ENCODE measurements around the gene SPATA32.

Gene SPATA32

DNA sequence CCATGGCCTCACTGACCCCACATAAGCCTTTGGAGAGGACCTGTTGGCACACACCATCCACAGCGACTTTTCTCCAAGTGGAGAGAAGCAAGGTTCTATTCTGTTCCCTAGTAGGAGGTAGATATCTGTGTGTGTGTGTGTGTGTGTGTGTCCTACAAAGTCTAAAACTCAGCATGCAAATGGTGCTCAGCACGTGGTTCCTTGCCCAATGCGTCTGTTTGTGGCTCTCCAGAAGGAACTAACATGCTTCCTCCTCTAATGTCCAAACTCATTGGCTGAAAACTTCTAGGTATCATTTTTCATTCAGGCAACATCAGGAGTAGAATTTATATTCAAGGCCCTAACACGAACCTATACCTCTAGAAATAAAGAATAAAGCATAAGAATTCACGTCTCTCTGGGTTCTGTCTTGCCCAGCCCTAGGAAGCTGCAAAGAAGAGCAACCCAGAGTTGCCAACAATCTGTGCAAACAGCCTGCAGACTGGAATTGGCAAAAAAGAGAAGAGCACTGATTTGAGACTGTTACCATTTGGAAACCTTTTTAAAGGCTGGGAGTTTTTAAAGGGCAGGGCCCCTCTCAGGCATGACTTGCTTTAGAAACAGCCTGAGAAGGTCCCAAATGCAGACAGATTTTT, 29.4 kb upstream of the SPATA32 start:
- H2AFZ ChIP-seq (ENCODE audit: low read depth), result no peak overlapping the region
- H3K27ac ChIP-seq, result no peak overlapping the region; the same call in 1 of the 2 replicates
- no peak overlapping the region for H3K4me2 ChIP-seq
- H4K20me1 ChIP-seq (ENCODE audit: insufficient read depth), result no peaks in the 10 kb centered on the region
- no peak overlapping the region for H3K4me3 ChIP-seq (IDR thresholded peaks at IDR 0.05; ENCODE audit: insufficient read depth, low read depth, low read length)
- TF ChIP-seq, protein P1, sequence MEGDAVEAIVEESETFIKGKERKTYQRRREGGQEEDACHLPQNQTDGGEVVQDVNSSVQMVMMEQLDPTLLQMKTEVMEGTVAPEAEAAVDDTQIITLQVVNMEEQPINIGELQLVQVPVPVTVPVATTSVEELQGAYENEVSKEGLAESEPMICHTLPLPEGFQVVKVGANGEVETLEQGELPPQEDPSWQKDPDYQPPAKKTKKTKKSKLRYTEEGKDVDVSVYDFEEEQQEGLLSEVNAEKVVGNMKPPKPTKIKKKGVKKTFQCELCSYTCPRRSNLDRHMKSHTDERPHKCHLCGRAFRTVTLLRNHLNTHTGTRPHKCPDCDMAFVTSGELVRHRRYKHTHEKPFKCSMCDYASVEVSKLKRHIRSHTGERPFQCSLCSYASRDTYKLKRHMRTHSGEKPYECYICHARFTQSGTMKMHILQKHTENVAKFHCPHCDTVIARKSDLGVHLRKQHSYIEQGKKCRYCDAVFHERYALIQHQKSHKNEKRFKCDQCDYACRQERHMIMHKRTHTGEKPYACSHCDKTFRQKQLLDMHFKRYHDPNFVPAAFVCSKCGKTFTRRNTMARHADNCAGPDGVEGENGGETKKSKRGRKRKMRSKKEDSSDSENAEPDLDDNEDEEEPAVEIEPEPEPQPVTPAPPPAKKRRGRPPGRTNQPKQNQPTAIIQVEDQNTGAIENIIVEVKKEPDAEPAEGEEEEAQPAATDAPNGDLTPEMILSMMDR (conservative IDR thresholded peaks at IDR 0.05; ENCODE audit: low read depth, low read length), result no peak
- peaks cover 37% of the 10 kb centered on the region for H3K79me2 ChIP-seq (ENCODE audit: insufficient read depth, low read depth)
- no peak overlapping the region for H3K9ac ChIP-seq
- peaks cover 4% of the 10 kb centered on the region; the same call in 1 of the 2 replicates for H3K36me3 ChIP-seq (ENCODE audit: insufficient read depth)
- H3K27me3 ChIP-seq (ENCODE audit: insufficient read depth, low read depth), result no peaks in the 10 kb centered on the region
- peaks cover 25% of the 10 kb centered on the region for H3K4me1 ChIP-seq (ENCODE audit: low read depth, poor library complexity, severe bottlenecking)

DNA sequence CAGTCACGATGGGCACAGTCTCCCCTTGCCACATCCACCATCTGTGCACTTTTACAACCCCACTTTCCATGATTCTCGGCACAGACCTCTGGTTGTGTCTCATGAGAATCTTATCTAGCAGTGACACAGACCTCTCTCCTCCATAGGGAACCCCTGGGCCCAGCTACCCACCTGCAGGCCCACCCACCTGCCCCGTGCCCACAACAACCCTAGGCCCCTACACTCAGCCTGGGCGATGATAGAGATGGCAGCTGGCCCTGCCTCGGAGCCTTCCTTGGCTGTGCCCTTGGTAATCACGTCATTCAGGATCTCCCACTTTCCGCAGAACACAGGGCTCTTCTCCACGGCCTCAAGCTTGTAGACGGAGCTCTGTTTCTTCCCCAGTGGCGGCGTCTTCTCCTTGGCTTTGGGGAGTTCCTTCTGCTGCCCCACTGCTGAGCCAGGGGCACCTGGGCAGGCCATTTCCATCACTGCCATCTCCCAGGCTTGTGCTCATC, 28.4 kb upstream of the SPATA32 start:
- H3K4me1 ChIP-seq (ENCODE audit: low read depth, poor library complexity, severe bottlenecking), result peaks cover 23% of the 10 kb centered on the region
- H3K27ac ChIP-seq, result no peak overlapping the region

DNA sequence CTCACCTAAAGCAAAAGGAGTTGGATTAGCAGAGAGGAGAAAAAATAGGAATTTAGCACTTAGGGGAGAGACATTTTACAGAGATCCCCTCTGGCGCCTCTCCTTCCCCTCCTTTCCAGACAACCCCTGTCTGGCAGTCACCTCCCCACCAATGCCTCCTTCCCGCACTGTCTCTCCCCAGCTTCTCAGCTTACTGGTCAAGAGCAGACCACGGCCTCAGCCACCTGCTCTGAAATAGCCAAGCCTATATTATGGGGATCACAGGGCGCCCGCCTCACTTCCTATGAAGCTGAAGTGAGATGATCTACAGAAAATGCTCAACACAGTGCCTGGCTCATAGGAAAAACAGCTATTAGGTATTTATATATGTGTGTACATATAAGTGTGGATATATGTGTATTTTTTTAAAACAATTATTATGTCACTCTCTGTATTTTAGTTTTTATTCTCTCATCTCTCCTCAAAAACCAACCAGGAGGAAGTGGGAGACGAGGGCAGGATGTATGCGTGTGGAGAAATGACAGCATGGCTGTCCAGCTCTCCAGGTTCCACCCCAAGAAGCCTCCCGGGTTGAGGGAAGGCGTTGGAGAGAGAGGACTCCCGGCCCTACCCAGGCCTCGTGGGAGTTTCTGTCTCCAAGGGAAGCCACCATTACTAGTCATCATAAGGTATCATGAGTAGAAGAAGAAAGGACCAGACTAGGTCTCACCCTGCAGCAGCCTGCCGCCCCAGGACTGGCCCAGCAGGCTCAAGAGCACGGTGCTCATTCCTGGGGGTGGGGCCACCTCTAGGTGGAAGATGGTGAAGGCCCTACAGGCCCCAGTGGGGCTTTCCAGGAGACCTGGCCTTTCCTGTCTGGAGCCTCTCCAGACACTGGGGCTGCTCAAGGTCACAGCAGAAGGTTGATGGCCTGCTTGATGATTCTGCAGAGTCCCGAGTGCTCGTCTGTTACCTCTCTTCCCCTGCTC, 27.7 kb upstream of the SPATA32 start:
- Histone ChIP-seq H3K9ac (no peak overlapping the region), H3K27ac (no peak overlapping the region), H2AFZ (ENCODE audit: low read depth) (no peak overlapping the region), H3K79me2 (ENCODE audit: insufficient read depth, low read depth) (peaks cover 22% of the 10 kb centered on the region), H3K4me1 (ENCODE audit: low read depth, poor library complexity, severe bottlenecking) (peaks cover 16% of the 10 kb centered on the region), H3K36me3 (ENCODE audit: insufficient read depth) (peaks cover 4% of the 10 kb centered on the region; the same call in 1 of the 2 replicates), H4K20me1 (ENCODE audit: insufficient read depth) (no peaks in the 10 kb centered on the region), H3K27me3 (ENCODE audit: insufficient read depth, low read depth) (no peaks in the 10 kb centered on the region), H3K4me3 (IDR thresholded peaks at IDR 0.05; ENCODE audit: insufficient read depth, low read depth, low read length) (no peak overlapping the region), H3K4me2 (no peak overlapping the region)
- TF ChIP-seq, protein P1 (conservative IDR thresholded peaks at IDR 0.05; ENCODE audit: low read depth, low read length), result no peak

More for the DNA sequence above, 28.4 kb upstream of the SPATA32 start:
- H3K9ac ChIP-seq, result no peak overlapping the region
- no peak overlapping the region for H2AFZ ChIP-seq (ENCODE audit: low read depth)
- no peak overlapping the region for H3K4me2 ChIP-seq
- H3K27me3 ChIP-seq (ENCODE audit: insufficient read depth, low read depth), result no peaks in the 10 kb centered on the region
- H3K4me3 ChIP-seq (IDR thresholded peaks at IDR 0.05; ENCODE audit: insufficient read depth, low read depth, low read length), result no peak overlapping the region
- H4K20me1 ChIP-seq (ENCODE audit: insufficient read depth), result no peaks in the 10 kb centered on the region
- peaks cover 4% of the 10 kb centered on the region; the same call in 1 of the 2 replicates for H3K36me3 ChIP-seq (ENCODE audit: insufficient read depth)
- TF ChIP-seq, protein P1 (conservative IDR thresholded peaks at IDR 0.05; ENCODE audit: low read depth, low read length), result no peak
- peaks cover 27% of the 10 kb centered on the region for H3K79me2 ChIP-seq (ENCODE audit: insufficient read depth, low read depth)

DNA sequence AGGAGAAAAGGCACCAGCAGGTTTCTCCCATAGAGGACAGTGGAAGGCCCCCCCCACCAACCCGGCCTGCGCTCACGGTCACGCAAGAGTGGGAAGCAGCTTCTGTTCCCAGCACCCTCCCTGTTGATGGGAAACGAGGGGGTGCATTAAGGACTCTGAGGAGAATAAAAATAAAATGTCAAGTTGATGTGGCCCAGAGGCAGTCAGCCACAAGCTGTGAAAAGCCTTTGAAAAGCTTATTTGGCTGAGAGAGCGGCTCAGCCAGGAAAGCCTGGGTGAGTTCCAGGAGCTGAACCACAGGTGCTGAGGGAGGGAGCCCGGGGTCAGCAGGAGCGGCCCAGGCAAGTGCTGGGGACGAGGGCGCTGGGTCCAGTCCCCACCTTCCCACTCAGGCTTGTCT, 26.9 kb upstream of the SPATA32 start:
- H3K36me3 ChIP-seq (ENCODE audit: insufficient read depth), result peaks cover 4% of the 10 kb centered on the region; the same call in 1 of the 2 replicates
- H3K9ac ChIP-seq, result no peak overlapping the region
- H3K27me3 ChIP-seq (ENCODE audit: insufficient read depth, low read depth), result no peaks in the 10 kb centered on the region
- TF ChIP-seq, protein P1 (conservative IDR thresholded peaks at IDR 0.05; ENCODE audit: low read depth, low read length), result no peak
- no peaks in the 10 kb centered on the region for H4K20me1 ChIP-seq (ENCODE audit: insufficient read depth)
- H3K4me1 ChIP-seq (ENCODE audit: low read depth, poor library complexity, severe bottlenecking), result peaks cover 9% of the 10 kb centered on the region
- no peak overlapping the region for H2AFZ ChIP-seq (ENCODE audit: low read depth)
- H3K4me2 ChIP-seq, result no peak overlapping the region
- H3K79me2 ChIP-seq (ENCODE audit: insufficient read depth, low read depth), result peaks cover 14% of the 10 kb centered on the region; the same call in 1 of the 2 replicates
- H3K27ac ChIP-seq, result no peak overlapping the region
- H3K4me3 ChIP-seq (IDR thresholded peaks at IDR 0.05; ENCODE audit: insufficient read depth, low read depth, low read length), result no peak overlapping the region
